Endothelial cell (in vitro differentiated cells): ENCODE data around the gene CCDC158. TPM values are rescaled to one million over a fixed set of nuclear protein-coding genes. Genes with fewer than 3 reads are reported as not detected.
A peak's percentile ranks its signal among the peaks of the same experiment; 100 is the strongest.

ENCODE experiments used
- DNase-seq: peaks from one replicate; pipeline ENCODE4 v3.0.0; 2021; ENCODE audit warnings: low spot score
- H3K27ac Mint-ChIP-seq: one replicate; pipeline ENCODE4 v1.8.0; 2021; ENCODE audit warnings: mixed read lengths, inconsistent platforms; ENCODE audit not compliant: unreplicated experiment
- H3K27me3 Mint-ChIP-seq: one replicate; pipeline ENCODE4 v1.8.0; 2021; ENCODE audit warnings: mild to moderate bottlenecking, moderate library complexity, mixed read lengths, inconsistent platforms; ENCODE audit not compliant: unreplicated experiment
- H3K36me3 Mint-ChIP-seq: one replicate; pipeline ENCODE4 v1.8.0; 2021; ENCODE audit warnings: mild to moderate bottlenecking, low read depth, mixed read lengths, inconsistent platforms; ENCODE audit not compliant: unreplicated experiment
- H3K4me1 Mint-ChIP-seq: one replicate; pipeline ENCODE4 v1.8.0; 2021; ENCODE audit warnings: mild to moderate bottlenecking, mixed read lengths, inconsistent platforms; ENCODE audit not compliant: unreplicated experiment
- H3K4me3 Mint-ChIP-seq: one replicate; pipeline ENCODE4 v1.8.0; 2021; ENCODE audit warnings: mild to moderate bottlenecking, mixed read lengths, inconsistent platforms; ENCODE audit not compliant: unreplicated experiment
- H3K9me3 Mint-ChIP-seq: one replicate; pipeline ENCODE4 v1.8.0; 2021; ENCODE audit warnings: mixed read lengths, inconsistent platforms; ENCODE audit not compliant: unreplicated experiment
- CTCF ChIP-seq: fragments of 200-600 bp; sonication (generic); IDR thresholded peaks from one replicate; pipeline ENCODE4 v1.5.0; 2021; ENCODE audit warnings: antibody characterized with exemption; ENCODE audit not compliant: unreplicated experiment
- long read RNA-seq: library from polyadenylated mRNA; unstranded; transcript quantifications from one replicate; pipeline ENCODE4 v2.0.0, GENCODE V29; 2020; ENCODE audit not compliant: unreplicated experiment
- total RNA-seq: library from RNA; stranded (reverse); fragmentation: NEBNext Ultra II Directional; extraction: Animal tissue kit (Norgen Biotek cat#: 25700); gene quantifications from one replicate; pipeline ENCODE4 v1.2.1, GENCODE V29; 2021; ENCODE audit not compliant: unreplicated experiment

Gene CCDC158
- not detected for total RNA-seq
- long read RNA-seq, result 0 reads

GRCh38 chr4:76420762-76421581 lies at the start of gene CCDC158:
Gene CCDC158, minus strand, starts transcription at chr4:76421141. Its CDS starts 17,934 bp downstream, at chr4:76403207.
- peaks cover 2% of the 10 kb centered on the region for H3K27me3 Mint-ChIP-seq
- no peak for DNase-seq
- H3K27ac Mint-ChIP-seq, result no peak within 1 kb of the TSS
- no peaks in the 10 kb centered on the region for H3K36me3 Mint-ChIP-seq
- TF ChIP-seq CTCF, result no peak
- no peaks in the 10 kb centered on the region for H3K9me3 Mint-ChIP-seq
- no peaks in the 10 kb centered on the region for H3K4me1 Mint-ChIP-seq
- no peak within 1 kb of the TSS for H3K4me3 Mint-ChIP-seq

GRCh38 chr4:76470532-76470931 lies 49.6 kb upstream of the CCDC158 start:
- no peak for DNase-seq
- peaks cover 1% of the 10 kb centered on the region for H3K27me3 Mint-ChIP-seq
- H3K9me3 Mint-ChIP-seq, result no peaks in the 10 kb centered on the region
- no peak overlapping the region for H3K27ac Mint-ChIP-seq
- no peak overlapping the region for H3K4me3 Mint-ChIP-seq
- H3K36me3 Mint-ChIP-seq, result no peaks in the 10 kb centered on the region
- H3K4me1 Mint-ChIP-seq, result no peaks in the 10 kb centered on the region
- TF ChIP-seq CTCF, result no peak

DNA sequence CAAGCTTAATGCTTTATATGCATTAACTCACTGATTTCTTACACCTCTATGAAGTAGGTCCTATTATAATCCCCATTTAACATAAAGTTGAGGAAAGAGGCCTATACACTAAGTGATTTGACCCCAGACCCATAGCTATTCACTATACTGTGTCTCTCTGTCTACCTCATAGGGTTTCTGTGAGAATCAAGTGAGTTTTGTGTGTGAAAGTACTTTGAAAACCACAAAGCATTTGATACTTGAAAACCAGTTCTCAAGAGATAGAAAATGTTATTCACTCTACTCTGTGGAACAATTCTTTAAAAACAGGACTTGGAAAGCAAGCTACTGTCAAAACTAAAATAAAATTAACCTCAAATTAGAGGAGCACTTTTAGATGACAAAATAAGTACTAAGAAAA lies 49.1 kb upstream of the CCDC158 start:
- Mint-ChIP-seq H3K4me3 (no peak overlapping the region), H3K27ac (no peak overlapping the region), H3K9me3 (no peaks in the 10 kb centered on the region), H3K4me1 (no peaks in the 10 kb centered on the region), H3K27me3 (peaks cover 1% of the 10 kb centered on the region), H3K36me3 (no peaks in the 10 kb centered on the region)
- no peak for TF ChIP-seq CTCF
- no peak for DNase-seq

DNA sequence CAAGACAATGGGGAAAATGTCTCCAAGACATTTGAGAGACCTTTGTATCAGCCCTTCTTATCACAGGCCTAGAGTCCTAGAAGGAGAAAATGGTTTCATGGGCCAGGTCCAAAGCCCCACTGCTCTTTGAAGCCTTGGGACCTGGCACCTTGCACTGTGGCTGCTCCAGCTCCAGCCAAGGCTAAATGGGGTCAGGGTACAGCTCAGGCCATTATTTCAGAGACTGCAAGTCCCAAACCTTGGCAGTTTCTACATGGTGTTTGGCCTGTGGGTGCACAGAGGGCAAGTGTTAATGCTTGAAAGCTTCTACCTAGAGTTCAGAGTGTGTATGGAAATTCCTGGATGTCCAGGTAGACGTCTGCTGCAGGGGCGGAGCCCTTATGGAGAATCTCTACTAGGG lies 42.6 kb upstream of the CCDC158 start:
- no peak overlapping the region for H3K27ac Mint-ChIP-seq
- H3K27me3 Mint-ChIP-seq, result no peaks in the 10 kb centered on the region
- H3K4me1 Mint-ChIP-seq, result peaks cover 6% of the 10 kb centered on the region
- no peak for DNase-seq
- H3K9me3 Mint-ChIP-seq, result peaks cover 10% of the 10 kb centered on the region
- H3K4me3 Mint-ChIP-seq, result no peak overlapping the region
- no peak for TF ChIP-seq CTCF
- peaks cover 16% of the 10 kb centered on the region for H3K36me3 Mint-ChIP-seq

- peaks cover 6% of the 10 kb centered on the region for H3K4me1 Mint-ChIP-seq
- peak; percentile 26 for DNase-seq
These were observed 38.4 kb upstream of the CCDC158 start for GRCh38 chr4:76459291-76459723.

More at GRCh38 chr4:76459291-76459723, 38.4 kb upstream of the CCDC158 start:
- H3K27ac Mint-ChIP-seq, result peak overlapping the region; percentile 90
- peaks cover 10% of the 10 kb centered on the region for H3K36me3 Mint-ChIP-seq
- H3K4me3 Mint-ChIP-seq, result no peak overlapping the region
- no peak for TF ChIP-seq CTCF
- no peaks in the 10 kb centered on the region for H3K27me3 Mint-ChIP-seq
- H3K9me3 Mint-ChIP-seq, result peaks cover 6% of the 10 kb centered on the region
